ENCODE results near the gene GMPPA.

The GMPPA gene

DNA sequence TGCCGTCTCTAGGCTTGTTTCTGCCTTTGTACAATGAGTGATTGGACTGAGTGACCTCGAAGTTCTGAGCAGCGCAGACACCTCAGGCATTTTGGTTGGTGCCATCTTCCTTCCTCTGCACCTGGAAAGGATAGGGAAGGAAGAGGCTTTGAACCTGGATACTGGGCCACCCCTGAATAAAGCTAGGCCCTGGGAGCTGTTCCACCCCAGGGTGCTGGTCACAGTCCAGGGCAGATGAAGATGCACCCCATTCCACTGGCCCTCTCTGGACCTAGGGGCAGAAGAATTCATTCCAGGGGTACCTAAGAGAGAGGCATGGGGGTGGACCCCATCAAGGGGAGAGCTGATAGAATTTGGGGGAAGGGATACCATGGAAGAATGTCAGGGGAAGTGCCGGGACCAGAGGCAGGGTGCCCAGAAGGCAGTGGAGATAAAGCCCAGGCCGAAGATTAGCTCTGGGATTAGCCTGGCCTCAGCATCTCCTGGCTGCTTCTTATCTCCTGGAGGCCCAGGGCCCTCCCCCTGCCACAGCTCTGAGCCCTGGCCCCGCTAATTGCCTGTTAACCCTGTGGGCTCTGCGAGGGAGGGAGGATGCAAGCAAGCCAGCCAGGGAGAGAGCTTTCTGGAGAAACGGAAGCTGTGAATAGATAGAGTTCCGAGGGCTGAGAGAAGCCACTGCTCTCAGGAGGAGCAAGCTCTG is 27.0 kb downstream of the GMPPA start:
- TF ChIP-seq, protein P1, sequence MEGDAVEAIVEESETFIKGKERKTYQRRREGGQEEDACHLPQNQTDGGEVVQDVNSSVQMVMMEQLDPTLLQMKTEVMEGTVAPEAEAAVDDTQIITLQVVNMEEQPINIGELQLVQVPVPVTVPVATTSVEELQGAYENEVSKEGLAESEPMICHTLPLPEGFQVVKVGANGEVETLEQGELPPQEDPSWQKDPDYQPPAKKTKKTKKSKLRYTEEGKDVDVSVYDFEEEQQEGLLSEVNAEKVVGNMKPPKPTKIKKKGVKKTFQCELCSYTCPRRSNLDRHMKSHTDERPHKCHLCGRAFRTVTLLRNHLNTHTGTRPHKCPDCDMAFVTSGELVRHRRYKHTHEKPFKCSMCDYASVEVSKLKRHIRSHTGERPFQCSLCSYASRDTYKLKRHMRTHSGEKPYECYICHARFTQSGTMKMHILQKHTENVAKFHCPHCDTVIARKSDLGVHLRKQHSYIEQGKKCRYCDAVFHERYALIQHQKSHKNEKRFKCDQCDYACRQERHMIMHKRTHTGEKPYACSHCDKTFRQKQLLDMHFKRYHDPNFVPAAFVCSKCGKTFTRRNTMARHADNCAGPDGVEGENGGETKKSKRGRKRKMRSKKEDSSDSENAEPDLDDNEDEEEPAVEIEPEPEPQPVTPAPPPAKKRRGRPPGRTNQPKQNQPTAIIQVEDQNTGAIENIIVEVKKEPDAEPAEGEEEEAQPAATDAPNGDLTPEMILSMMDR (IDR thresholded peaks at IDR 0.05; ENCODE audit: low read depth, low read length, missing control alignments) = no peak
- no peak overlapping the region for H3K4me3 ChIP-seq (ENCODE audit: low read depth, low read length)
- in situ Hi-C loops (cut with HindIII; ENCODE audit: low sequenced_read_pairs) = loop anchor here (25.0 kb wide), 1 partner anchor 113 kb away; the partner anchor contains the start of gene DES
- no peak for DNase-seq (ENCODE audit: low read depth)

DNA sequence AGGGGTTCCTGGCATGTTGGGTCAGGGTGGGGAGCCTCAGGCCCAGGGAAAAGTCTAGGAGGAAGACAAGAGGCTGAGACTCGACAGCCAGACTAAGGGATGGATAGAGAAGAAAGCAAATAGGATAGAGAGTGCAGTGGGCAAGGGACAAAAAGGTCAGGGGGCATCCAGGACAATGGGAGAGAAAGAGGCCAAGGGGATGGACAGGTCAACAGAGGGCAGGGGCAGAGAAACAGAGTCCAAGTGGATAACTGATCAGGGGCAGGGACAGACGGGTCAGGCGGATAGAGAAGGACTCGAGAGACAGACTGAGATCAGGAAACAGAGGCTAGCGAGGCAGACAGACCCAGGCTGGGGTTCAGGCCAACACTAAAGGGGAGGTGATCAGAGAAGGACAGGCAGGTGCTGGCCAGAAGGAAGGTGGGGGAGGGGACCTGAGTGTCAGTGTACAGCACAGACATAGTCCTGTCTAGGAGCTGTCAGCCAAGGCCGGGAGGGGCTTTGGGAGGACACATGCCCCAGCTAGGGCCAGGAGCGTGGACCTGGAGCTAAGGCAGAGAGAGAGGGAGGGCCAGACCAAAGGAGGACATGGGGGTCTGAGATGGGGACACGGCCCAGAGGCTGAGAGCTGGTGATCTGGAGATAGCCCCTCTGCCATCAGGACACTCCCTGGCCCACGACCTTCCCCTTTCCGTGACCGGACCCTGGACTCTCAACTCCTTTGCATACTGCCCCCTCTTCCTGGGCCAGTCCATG is 27.8 kb downstream of the GMPPA start:
- H3K4me3 ChIP-seq (ENCODE audit: low read depth, low read length) = no peak overlapping the region
- TF ChIP-seq, protein P1 (IDR thresholded peaks at IDR 0.05; ENCODE audit: low read depth, low read length, missing control alignments) = no peak
- no peak for DNase-seq (ENCODE audit: low read depth)
- in situ Hi-C loops (cut with HindIII; ENCODE audit: low sequenced_read_pairs) = loop anchor here (25.0 kb wide), 1 partner anchor 114 kb away; the partner anchor contains the start of gene DES

DNA sequence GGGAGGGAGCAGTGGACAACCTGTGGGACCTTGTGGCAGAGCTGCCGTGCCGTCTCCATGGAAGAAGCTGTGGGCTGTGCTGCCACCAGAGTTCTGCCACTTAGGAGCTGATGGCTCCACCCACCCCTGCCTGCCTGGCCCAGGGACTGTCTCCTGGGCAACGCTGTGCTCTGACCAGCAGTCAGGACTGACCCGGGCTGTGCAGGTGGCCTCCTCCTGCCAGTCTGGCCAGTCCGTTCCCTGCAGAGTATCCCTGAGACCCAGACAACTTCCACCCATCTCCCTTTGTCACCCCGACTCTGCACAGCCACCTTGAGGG is 28.3 kb downstream of the GMPPA start:
- TF ChIP-seq, protein P1 (IDR thresholded peaks at IDR 0.05; ENCODE audit: low read depth, low read length, missing control alignments) = no peak
- in situ Hi-C loops (cut with HindIII; ENCODE audit: low sequenced_read_pairs) = loop anchor here (25.0 kb wide), 1 partner anchor 115 kb away; the partner anchor contains the start of gene DES
- no peak for DNase-seq (ENCODE audit: low read depth)
- no peak overlapping the region for H3K4me3 ChIP-seq (ENCODE audit: low read depth, low read length)

- no peak overlapping the region for H3K4me3 ChIP-seq (ENCODE audit: low read depth, low read length)
- no peak for DNase-seq (ENCODE audit: low read depth)
- in situ Hi-C loops (cut with HindIII; ENCODE audit: low sequenced_read_pairs) = loop anchor here (25.0 kb wide), 1 partner anchor 115 kb away; the partner anchor contains the start of gene DES
- TF ChIP-seq, protein P1 (IDR thresholded peaks at IDR 0.05; ENCODE audit: low read depth, low read length, missing control alignments) = no peak
Measured at GRCh38 chr2:219527472-219527871, 28.8 kb downstream of the GMPPA start.

DNA sequence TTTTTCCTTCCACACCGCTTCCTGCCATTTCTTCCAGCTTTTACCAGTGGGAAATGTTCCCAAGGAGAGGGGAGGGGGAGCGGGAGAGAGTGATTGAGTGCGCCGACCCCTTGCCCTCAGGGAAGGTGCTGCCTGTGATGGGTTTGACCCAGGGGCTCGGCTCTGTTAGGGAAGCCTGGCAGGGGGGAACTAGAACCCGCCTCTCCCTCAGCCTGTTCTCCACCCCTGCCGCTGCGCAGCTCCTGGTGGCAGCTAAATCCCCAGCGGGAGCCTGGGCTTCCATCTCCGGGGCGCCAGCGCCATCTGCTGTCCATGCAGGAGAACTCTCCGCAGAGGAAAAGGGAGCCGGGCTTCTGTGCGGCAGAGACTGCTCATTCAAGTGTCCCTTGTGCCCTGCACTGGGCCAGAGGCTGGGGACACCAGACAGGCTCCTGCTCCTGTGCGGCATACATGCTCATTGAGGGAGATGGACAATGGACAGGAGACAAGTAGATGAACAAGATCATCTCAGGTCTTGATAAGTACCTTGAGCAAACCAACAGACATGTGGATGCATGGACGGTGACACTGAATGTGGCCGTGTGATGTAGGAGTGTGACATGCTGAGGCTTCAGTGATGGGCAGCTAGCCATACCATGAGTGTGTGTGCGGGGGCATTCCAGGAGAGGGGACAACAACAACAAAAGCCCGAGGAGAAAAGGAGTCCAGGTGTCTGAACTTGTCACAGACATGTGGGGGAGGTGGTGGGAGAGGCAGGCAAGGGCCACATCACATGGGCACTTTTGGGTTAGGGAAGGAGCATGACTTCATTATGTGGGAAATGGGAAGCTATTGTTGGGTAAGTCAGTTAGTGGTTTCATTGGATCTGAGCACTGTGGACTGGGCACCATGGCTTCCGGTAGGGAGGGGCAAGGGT is 31.6 kb downstream of the GMPPA start:
- H3K4me3 ChIP-seq (ENCODE audit: low read depth, low read length) = peak overlapping the region; percentile 23
- TF ChIP-seq, protein P1 (IDR thresholded peaks at IDR 0.05; ENCODE audit: low read depth, low read length, missing control alignments) = peak; percentile 93
- peak; percentile 60 for DNase-seq (ENCODE audit: low read depth)
- in situ Hi-C loops (cut with HindIII; ENCODE audit: low sequenced_read_pairs) = loop anchor here (25.0 kb wide), 1 partner anchor 118 kb away; the partner anchor contains the start of gene DES

Data from astrocyte of the cerebellum (primary cell).